Occipital lobe (tissue), 3 donors: ENCODE data around the gene DUS4L. TPM values are rescaled to one million over a fixed set of nuclear protein-coding genes. Genes with fewer than 3 reads are reported as not detected.

Experiments used
- DNase-seq: peaks from one replicate; lab custom pipeline; 2025; lab: John Stamatoyannopoulos, UW
- small RNA-seq: library from RNA; depleted of rRNA; stranded (forward); fragments of <200 nt; gene quantifications from one replicate; pipeline ENCODE3, GENCODE V24; 2014
- total RNA-seq: library from RNA; depleted of rRNA; stranded (reverse); fragments of >200 nt; gene quantifications from one replicate; pipeline ENCODE4 v1.2.3, GENCODE V29; 2014

DUS4L gene
- total RNA-seq, 1 donor from 2014 or later = 17.9 TPM

- no peak for DNase-seq
Measured at GRCh38 chr7:107613948-107614347, 50.2 kb downstream of the DUS4L start.

GRCh38 chr7:107614425-107614824 lies 50.7 kb downstream of the DUS4L start:
- DNase-seq = no peak

- no peak for DNase-seq
Measured at GRCh38 chr7:107615910-107616680, 52.3 kb downstream of the DUS4L start.

- no peak for DNase-seq
Measured at GRCh38 chr7:107622429-107622828, 58.7 kb downstream of the DUS4L start.

GRCh38 chr7:107622894-107623293 lies 59.1 kb downstream of the DUS4L start:
- DNase-seq = no peak

GRCh38 chr7:107627002-107627401 lies 63.2 kb downstream of the DUS4L start:
- no peak for DNase-seq

Small RNA genes lying within 50 kb of the gene (small RNA-seq; reads per million reads assigned to genes)
- not detected for gene RF01233

Other genes with a start within 250 kb of the DUS4L start
- 226 TPM for gene GPR22, start 93.9 kb upstream of the DUS4L start, total RNA-seq
- gene COG5, start 51 bp upstream of the DUS4L start, total RNA-seq = 46.2 TPM
- 66.9 TPM for gene BCAP29, start 16.3 kb downstream of the DUS4L start, total RNA-seq
- gene SLC26A4, start 96.9 kb downstream of the DUS4L start, total RNA-seq = 15.3 TPM
- gene CBLL1, start 180.2 kb downstream of the DUS4L start, total RNA-seq = 24.5 TPM
- not detected for gene SLC26A3, start 239.3 kb downstream of the DUS4L start, total RNA-seq